ENCODE results near the gene SUPT4H1.

DNA sequence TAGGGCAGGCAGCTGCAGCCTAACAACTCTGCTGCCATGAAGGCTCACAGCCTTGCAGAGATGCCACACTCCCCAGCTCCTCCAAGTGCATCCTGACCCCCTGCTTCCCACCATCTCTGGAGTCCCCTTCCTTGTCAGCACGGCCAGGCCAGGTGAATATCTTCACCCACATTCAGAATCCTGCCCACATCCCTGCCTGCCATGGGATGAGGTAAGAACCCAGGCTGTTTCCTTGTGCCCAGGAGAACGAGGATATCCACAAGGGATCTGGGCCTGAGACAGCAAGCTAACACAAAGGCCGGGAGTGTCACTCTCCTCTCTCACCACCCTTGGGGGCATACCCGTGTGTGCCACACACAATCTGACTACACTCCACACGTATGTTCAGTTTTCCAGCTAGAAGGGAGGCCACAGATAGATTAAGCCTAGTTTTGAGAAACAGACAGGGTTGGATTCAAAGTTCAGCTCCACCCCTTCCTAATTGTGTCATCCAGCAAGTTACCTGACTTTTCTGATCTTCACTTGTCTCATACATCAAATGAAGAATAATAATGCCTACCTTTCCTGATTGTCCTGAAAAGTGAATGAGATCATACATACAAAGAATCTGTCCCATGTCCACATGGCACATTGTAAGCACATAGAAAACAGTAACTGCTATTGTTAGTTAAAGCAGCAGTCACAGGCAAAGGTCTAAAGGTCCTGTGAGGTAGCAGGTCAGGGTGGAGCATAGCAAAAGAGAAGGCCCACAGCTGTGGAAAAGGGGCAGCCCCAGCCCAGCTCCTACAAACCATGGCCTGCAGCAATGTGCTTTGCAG is 17.4 kb upstream of the SUPT4H1 start:
- TF ChIP-seq, protein P1, sequence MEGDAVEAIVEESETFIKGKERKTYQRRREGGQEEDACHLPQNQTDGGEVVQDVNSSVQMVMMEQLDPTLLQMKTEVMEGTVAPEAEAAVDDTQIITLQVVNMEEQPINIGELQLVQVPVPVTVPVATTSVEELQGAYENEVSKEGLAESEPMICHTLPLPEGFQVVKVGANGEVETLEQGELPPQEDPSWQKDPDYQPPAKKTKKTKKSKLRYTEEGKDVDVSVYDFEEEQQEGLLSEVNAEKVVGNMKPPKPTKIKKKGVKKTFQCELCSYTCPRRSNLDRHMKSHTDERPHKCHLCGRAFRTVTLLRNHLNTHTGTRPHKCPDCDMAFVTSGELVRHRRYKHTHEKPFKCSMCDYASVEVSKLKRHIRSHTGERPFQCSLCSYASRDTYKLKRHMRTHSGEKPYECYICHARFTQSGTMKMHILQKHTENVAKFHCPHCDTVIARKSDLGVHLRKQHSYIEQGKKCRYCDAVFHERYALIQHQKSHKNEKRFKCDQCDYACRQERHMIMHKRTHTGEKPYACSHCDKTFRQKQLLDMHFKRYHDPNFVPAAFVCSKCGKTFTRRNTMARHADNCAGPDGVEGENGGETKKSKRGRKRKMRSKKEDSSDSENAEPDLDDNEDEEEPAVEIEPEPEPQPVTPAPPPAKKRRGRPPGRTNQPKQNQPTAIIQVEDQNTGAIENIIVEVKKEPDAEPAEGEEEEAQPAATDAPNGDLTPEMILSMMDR (IDR thresholded peaks at IDR 0.05): no peak
- no peak for TF ChIP-seq EZH2 (IDR thresholded peaks at IDR 0.05; ENCODE audit: borderline replicate concordance, insufficient read depth, low read depth, low read length, poor library complexity, severe bottlenecking)
